Measurements from ENCODE around the gene EBPL. TPM values are rescaled to one million over a fixed set of nuclear protein-coding genes. Genes with fewer than 3 reads are reported as not detected.

Gene EBPL
- total RNA-seq, result 10 to 100 TPM; 47.0 to 99.4 (median 79.7) TPM

- intact Hi-C loops (cut with DNase I; ENCODE audit: low total_unique reads), result no loop called here
- no peaks in the 10 kb centered on the region for H3K4me1 ChIP-seq
These were observed at the start of gene EBPL for GRCh38 chr13:49690995-49691784. Gene EBPL (minus strand): TSS chr13:49691486. CDS start chr13:49691424, 62 bp downstream.

GRCh38 chr13:49740870-49741269 lies 49.6 kb upstream of the EBPL start:
- TF ChIP-seq CTCF (IDR thresholded peaks at IDR 0.05) (no peak), POLR2A (IDR thresholded peaks at IDR 0.05) (no peak)
- Histone ChIP-seq H3K4me1 (no peaks in the 10 kb centered on the region), H3K27me3 (no peaks in the 10 kb centered on the region), H3K27ac (no peak overlapping the region), H3K9me3 (no peaks in the 10 kb centered on the region), H3K4me3 (no peak overlapping the region), H3K36me3 (no peaks in the 10 kb centered on the region)
- intact Hi-C loops (cut with DNase I; ENCODE audit: low total_unique reads), result no loop called here
- no peak for DNase-seq

More at GRCh38 chr13:49690995-49691784, at the start of gene EBPL:
- H3K4me3 ChIP-seq, result peak within 1 kb of the TSS; percentile 43 to 86
- DNase-seq, result peak; percentile 93 to 95
- H3K9me3 ChIP-seq, result no peaks in the 10 kb centered on the region
- TF ChIP-seq CTCF (IDR thresholded peaks at IDR 0.05), result no peak
- peak; percentile 31 to 51 for TF ChIP-seq POLR2A (IDR thresholded peaks at IDR 0.05)
- H3K27me3 ChIP-seq, result no peaks in the 10 kb centered on the region
- H3K27ac ChIP-seq, result peak within 1 kb of the TSS; percentile 88 to 89
- no peaks in the 10 kb centered on the region for H3K36me3 ChIP-seq

- Histone ChIP-seq H3K9me3 (no peaks in the 10 kb centered on the region), H3K36me3 (no peaks in the 10 kb centered on the region), H3K27ac (no peak overlapping the region), H3K4me1 (no peaks in the 10 kb centered on the region), H3K27me3 (no peaks in the 10 kb centered on the region), H3K4me3 (no peak overlapping the region)
- intact Hi-C loops (cut with DNase I; ENCODE audit: low total_unique reads), result no loop called here
- DNase-seq, result no peak
- TF ChIP-seq CTCF (IDR thresholded peaks at IDR 0.05) (no peak), POLR2A (IDR thresholded peaks at IDR 0.05) (no peak)
These were observed 48.4 kb upstream of the EBPL start for GRCh38 chr13:49739498-49740187.

GRCh38 chr13:49733181-49733951 lies 42.1 kb upstream of the EBPL start:
- Histone ChIP-seq H3K4me3 (no peak overlapping the region), H3K27ac (no peak overlapping the region), H3K9me3 (no peaks in the 10 kb centered on the region), H3K4me1 (no peaks in the 10 kb centered on the region), H3K27me3 (no peaks in the 10 kb centered on the region), H3K36me3 (no peaks in the 10 kb centered on the region)
- no peak for DNase-seq
- no peak for TF ChIP-seq POLR2A (IDR thresholded peaks at IDR 0.05)
- TF ChIP-seq CTCF (IDR thresholded peaks at IDR 0.05), result no peak
- intact Hi-C loops (cut with DNase I; ENCODE audit: low total_unique reads), result no loop called here
